ENCODE measurements around the gene EPHA7. TPM values are rescaled to one million over a fixed set of nuclear protein-coding genes. Genes with fewer than 3 reads are reported as not detected.

Gene EPHA7
- total and polyA plus RNA-seq, 2 donors: 0.39 to 0.52 TPM

GRCh38 chr6:93259332-93259731 lies 160.0 kb downstream of the EPHA7 start:
- 94% methylated on average over 3 of the region's 3 CpGs for WGBS
- H3K36me3 ChIP-seq (ENCODE audit: control insufficient read depth in 2 of 2, insufficient read depth in 2 of 2, low read length in 1 of 2): no peaks in the 10 kb centered on the region
- H3K27ac ChIP-seq (ENCODE audit: low read depth in 1 of 2, low read length in 1 of 2): no peak overlapping the region
- H3K4me3 ChIP-seq (ENCODE audit: low read length in 2 of 2): no peak overlapping the region
- no peaks in the 10 kb centered on the region for H3K9me3 ChIP-seq (ENCODE audit: control insufficient read depth in 2 of 2, insufficient read depth in 1 of 2, low read length in 1 of 2)
- H3K4me1 ChIP-seq (ENCODE audit: control insufficient read depth in 2 of 2, insufficient read depth in 2 of 2, low read length in 2 of 2): no peaks in the 10 kb centered on the region
- DNase-seq (ENCODE audit: low read depth in 6 of 9, low spot score in 9 of 9): no peak
- H3K27me3 ChIP-seq (ENCODE audit: control insufficient read depth in 2 of 2, insufficient read depth in 1 of 2, low read length in 1 of 2): no peaks in the 10 kb centered on the region

GRCh38 chr6:93252930-93253329 lies 166.4 kb downstream of the EPHA7 start:
- DNase-seq (ENCODE audit: low read depth in 6 of 9, low spot score in 9 of 9): no peak
- Histone ChIP-seq H3K27ac (ENCODE audit: low read depth in 1 of 2, low read length in 1 of 2) (no peak overlapping the region), H3K9me3 (ENCODE audit: control insufficient read depth in 2 of 2, insufficient read depth in 1 of 2, low read length in 1 of 2) (no peaks in the 10 kb centered on the region), H3K4me3 (ENCODE audit: low read length in 2 of 2) (no peak overlapping the region), H3K27me3 (ENCODE audit: control insufficient read depth in 2 of 2, insufficient read depth in 1 of 2, low read length in 1 of 2) (no peaks in the 10 kb centered on the region), H3K4me1 (ENCODE audit: control insufficient read depth in 2 of 2, insufficient read depth in 2 of 2, low read length in 2 of 2) (no peaks in the 10 kb centered on the region), H3K36me3 (ENCODE audit: control insufficient read depth in 2 of 2, insufficient read depth in 2 of 2, low read length in 1 of 2) (no peaks in the 10 kb centered on the region)

GRCh38 chr6:93248631-93249030 lies 170.7 kb downstream of the EPHA7 start:
- Histone ChIP-seq H3K36me3 (ENCODE audit: control insufficient read depth in 2 of 2, insufficient read depth in 2 of 2, low read length in 1 of 2) (no peaks in the 10 kb centered on the region), H3K27ac (ENCODE audit: low read depth in 1 of 2, low read length in 1 of 2) (no peak overlapping the region), H3K27me3 (ENCODE audit: control insufficient read depth in 2 of 2, insufficient read depth in 1 of 2, low read length in 1 of 2) (no peaks in the 10 kb centered on the region), H3K4me3 (ENCODE audit: low read length in 2 of 2) (no peak overlapping the region), H3K4me1 (ENCODE audit: control insufficient read depth in 2 of 2, insufficient read depth in 2 of 2, low read length in 2 of 2) (no peaks in the 10 kb centered on the region), H3K9me3 (ENCODE audit: control insufficient read depth in 2 of 2, insufficient read depth in 1 of 2, low read length in 1 of 2) (no peaks in the 10 kb centered on the region)
- no peak for DNase-seq (ENCODE audit: low read depth in 6 of 9, low spot score in 9 of 9)
- WGBS: 56% methylated on average over 2 of the region's 2 CpGs

- Histone ChIP-seq H3K9me3 (ENCODE audit: control insufficient read depth in 2 of 2, insufficient read depth in 1 of 2, low read length in 1 of 2) (no peaks in the 10 kb centered on the region), H3K4me3 (ENCODE audit: low read length in 2 of 2) (no peak overlapping the region), H3K36me3 (ENCODE audit: control insufficient read depth in 2 of 2, insufficient read depth in 2 of 2, low read length in 1 of 2) (no peaks in the 10 kb centered on the region), H3K4me1 (ENCODE audit: control insufficient read depth in 2 of 2, insufficient read depth in 2 of 2, low read length in 2 of 2) (no peaks in the 10 kb centered on the region), H3K27me3 (ENCODE audit: control insufficient read depth in 2 of 2, insufficient read depth in 1 of 2, low read length in 1 of 2) (no peaks in the 10 kb centered on the region), H3K27ac (ENCODE audit: low read depth in 1 of 2, low read length in 1 of 2) (no peak overlapping the region)
- WGBS: 72% methylated on average over 1 of the region's 1 CpG
- DNase-seq (ENCODE audit: low read depth in 6 of 9, low spot score in 9 of 9): no peak
Observed at GRCh38 chr6:93243231-93243778, 176.1 kb downstream of the EPHA7 start.

GRCh38 chr6:93242049-93242448 lies 177.3 kb downstream of the EPHA7 start:
- no peak overlapping the region for H3K4me3 ChIP-seq (ENCODE audit: low read length in 2 of 2)

GRCh38 chr6:93238632-93239031 lies 180.7 kb downstream of the EPHA7 start:
- Histone ChIP-seq H3K27ac (ENCODE audit: low read depth in 1 of 2, low read length in 1 of 2) (no peak overlapping the region), H3K36me3 (ENCODE audit: control insufficient read depth in 2 of 2, insufficient read depth in 2 of 2, low read length in 1 of 2) (no peaks in the 10 kb centered on the region), H3K4me3 (ENCODE audit: low read length in 2 of 2) (no peak overlapping the region), H3K27me3 (ENCODE audit: control insufficient read depth in 2 of 2, insufficient read depth in 1 of 2, low read length in 1 of 2) (no peaks in the 10 kb centered on the region), H3K9me3 (ENCODE audit: control insufficient read depth in 2 of 2, insufficient read depth in 1 of 2, low read length in 1 of 2) (no peaks in the 10 kb centered on the region), H3K4me1 (ENCODE audit: control insufficient read depth in 2 of 2, insufficient read depth in 2 of 2, low read length in 2 of 2) (no peaks in the 10 kb centered on the region)
- WGBS: 93% methylated on average over 1 of the region's 1 CpG
- no peak for DNase-seq (ENCODE audit: low read depth in 6 of 9, low spot score in 9 of 9)

More at GRCh38 chr6:93242049-93242448, 177.3 kb downstream of the EPHA7 start:
- Histone ChIP-seq H3K27ac (ENCODE audit: low read depth in 1 of 2, low read length in 1 of 2) (no peak overlapping the region), H3K36me3 (ENCODE audit: control insufficient read depth in 2 of 2, insufficient read depth in 2 of 2, low read length in 1 of 2) (no peaks in the 10 kb centered on the region), H3K9me3 (ENCODE audit: control insufficient read depth in 2 of 2, insufficient read depth in 1 of 2, low read length in 1 of 2) (no peaks in the 10 kb centered on the region), H3K4me1 (ENCODE audit: control insufficient read depth in 2 of 2, insufficient read depth in 2 of 2, low read length in 2 of 2) (no peaks in the 10 kb centered on the region), H3K27me3 (ENCODE audit: control insufficient read depth in 2 of 2, insufficient read depth in 1 of 2, low read length in 1 of 2) (no peaks in the 10 kb centered on the region)
- no peak for DNase-seq (ENCODE audit: low read depth in 6 of 9, low spot score in 9 of 9)

GRCh38 chr6:93235775-93236174 lies 183.6 kb downstream of the EPHA7 start:
- H3K4me3 ChIP-seq (ENCODE audit: low read length in 2 of 2): no peak overlapping the region
- WGBS: 54% methylated on average over 3 of the region's 3 CpGs
- no peak overlapping the region for H3K27ac ChIP-seq (ENCODE audit: low read depth in 1 of 2, low read length in 1 of 2)
- no peaks in the 10 kb centered on the region for H3K9me3 ChIP-seq (ENCODE audit: control insufficient read depth in 2 of 2, insufficient read depth in 1 of 2, low read length in 1 of 2)
- no peaks in the 10 kb centered on the region for H3K36me3 ChIP-seq (ENCODE audit: control insufficient read depth in 2 of 2, insufficient read depth in 2 of 2, low read length in 1 of 2)
- H3K4me1 ChIP-seq (ENCODE audit: control insufficient read depth in 2 of 2, insufficient read depth in 2 of 2, low read length in 2 of 2): no peaks in the 10 kb centered on the region
- H3K27me3 ChIP-seq (ENCODE audit: control insufficient read depth in 2 of 2, insufficient read depth in 1 of 2, low read length in 1 of 2): no peaks in the 10 kb centered on the region
- no peak for DNase-seq (ENCODE audit: low read depth in 6 of 9, low spot score in 9 of 9)

GRCh38 chr6:93226822-93227221 lies 192.5 kb downstream of the EPHA7 start:
- DNase-seq (ENCODE audit: low read depth in 6 of 9, low spot score in 9 of 9): no peak
- Histone ChIP-seq H3K9me3 (ENCODE audit: control insufficient read depth in 2 of 2, insufficient read depth in 1 of 2, low read length in 1 of 2) (no peaks in the 10 kb centered on the region), H3K4me3 (ENCODE audit: low read length in 2 of 2) (no peak overlapping the region), H3K4me1 (ENCODE audit: control insufficient read depth in 2 of 2, insufficient read depth in 2 of 2, low read length in 2 of 2) (no peaks in the 10 kb centered on the region), H3K27me3 (ENCODE audit: control insufficient read depth in 2 of 2, insufficient read depth in 1 of 2, low read length in 1 of 2) (no peaks in the 10 kb centered on the region), H3K36me3 (ENCODE audit: control insufficient read depth in 2 of 2, insufficient read depth in 2 of 2, low read length in 1 of 2) (no peaks in the 10 kb centered on the region), H3K27ac (ENCODE audit: low read depth in 1 of 2, low read length in 1 of 2) (no peak overlapping the region)
- 96% methylated on average over 1 of the region's 1 CpG for WGBS

GRCh38 chr6:93222071-93222851 lies 197.1 kb downstream of the EPHA7 start:
- DNase-seq (ENCODE audit: low read depth in 6 of 9, low spot score in 9 of 9): no peak
- Histone ChIP-seq H3K27ac (ENCODE audit: low read depth in 1 of 2, low read length in 1 of 2) (no peak overlapping the region), H3K4me1 (ENCODE audit: control insufficient read depth in 2 of 2, insufficient read depth in 2 of 2, low read length in 2 of 2) (no peaks in the 10 kb centered on the region), H3K36me3 (ENCODE audit: control insufficient read depth in 2 of 2, insufficient read depth in 2 of 2, low read length in 1 of 2) (no peaks in the 10 kb centered on the region), H3K9me3 (ENCODE audit: control insufficient read depth in 2 of 2, insufficient read depth in 1 of 2, low read length in 1 of 2) (no peaks in the 10 kb centered on the region), H3K27me3 (ENCODE audit: control insufficient read depth in 2 of 2, insufficient read depth in 1 of 2, low read length in 1 of 2) (no peaks in the 10 kb centered on the region), H3K4me3 (ENCODE audit: low read length in 2 of 2) (no peak overlapping the region)
- WGBS: 83% methylated on average over 4 of the region's 4 CpGs

Data from thymus (tissue), 11 donors.